Measurements from ENCODE around the gene CAMK1D. TPM values are rescaled to one million over a fixed set of nuclear protein-coding genes. Genes with fewer than 3 reads are reported as not detected.
A peak's percentile ranks its signal among the peaks of the same experiment; 100 is the strongest.

The CAMK1D gene
- total and polyA plus RNA-seq, 2 of the 8 experiments (the other 6 are each of a cell fraction or from before 2014, with no cell fraction given), result 3.5 to 10.6 TPM

DNA sequence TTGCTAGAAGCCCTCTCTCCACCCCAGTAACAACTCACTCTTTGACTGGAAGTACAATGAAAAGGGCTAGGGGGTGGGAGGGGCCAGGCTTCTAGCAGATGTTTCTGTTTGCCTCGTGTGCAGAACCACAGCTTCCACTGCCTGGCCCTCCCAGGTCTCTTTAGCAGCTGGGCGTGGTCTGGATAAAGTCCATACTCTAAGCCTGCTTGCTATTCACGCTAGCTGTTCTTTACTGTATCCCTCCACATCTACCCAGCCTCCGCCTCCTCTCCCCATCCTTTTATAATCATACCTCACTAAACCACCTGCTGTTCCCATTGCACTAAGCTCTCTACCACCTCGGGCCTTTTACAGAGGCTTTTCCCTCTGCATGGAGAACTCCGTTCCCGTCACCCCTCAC is 288.8 kb downstream of the CAMK1D start:
- Histone ChIP-seq H3K23ac (ENCODE audit: insufficient read length) (no peak overlapping the region), H2BK120ac (replicated peaks; ENCODE audit: low read depth, low read length) (no peak overlapping the region), H3K4me3 (ENCODE audit: extremely low read depth in 1 of 4, insufficient read depth in 2 of 4, low read depth in 3 of 4, low read length in 4 of 4) (no peak overlapping the region), H2BK20ac (ENCODE audit: low read length) (peak overlapping the region; percentile 10; the same call in 1 of the 2 replicates), H3K9ac (replicated peaks in 1 of 4; ENCODE audit: extremely low read depth in 1 of 4, low read depth in 3 of 4, low read length in 3 of 4) (no peak overlapping the region), H3K4me1 (replicated peaks in 1 of 4; ENCODE audit: control insufficient read depth in 3 of 4, insufficient read depth in 4 of 4, low read length in 3 of 4) (peaks cover 4 to 11% (median 7%) of the 10 kb centered on the region in 4 experiments; a peak in 6 of 7 replicates), H2AFZ (ENCODE audit: low read length) (no peak overlapping the region), H3K56ac (replicated peaks; ENCODE audit: insufficient read length, low read depth, low read length) (no peak overlapping the region), H3K27me3 (replicated peaks in 1 of 4; ENCODE audit: control insufficient read depth in 3 of 4, extremely low read depth in 1 of 4, insufficient read depth in 3 of 4, low read length in 3 of 4) (no peaks in the 10 kb centered on the region), H3K4me2 (ENCODE audit: insufficient read depth in 1 of 2, low read depth in 2 of 2, low read length in 2 of 2) (peak overlapping the region; percentile 6 to 39; a peak in 2 of 4 replicates), H3K9me3 (ENCODE audit: insufficient read depth in 2 of 2, low read depth in 1 of 2, low read length in 1 of 2) (no peaks in the 10 kb centered on the region), H3K27ac (ENCODE audit: low read depth, low read length) (no peak overlapping the region), H3K18ac (ENCODE audit: extremely low read depth, low read length) (no peak overlapping the region), H4K20me1 (replicated peaks in 1 of 2; ENCODE audit: control insufficient read depth in 1 of 2, insufficient read depth in 2 of 2, low read length in 2 of 2) (no peaks in the 10 kb centered on the region), H2BK12ac (ENCODE audit: low read depth, low read length) (peak overlapping the region; percentile 95), H2BK15ac (ENCODE audit: low read length) (no peak overlapping the region), H2AK5ac (ENCODE audit: low read depth, low read length) (peak overlapping the region; percentile 13; the same call in 1 of the 2 replicates), H3K79me2 (ENCODE audit: control insufficient read depth in 1 of 2, insufficient read depth in 2 of 2, low read length in 2 of 2) (no peaks in the 10 kb centered on the region), H3K36me3 (ENCODE audit: control insufficient read depth in 2 of 4, insufficient read depth in 4 of 4, low read length in 3 of 4) (no peaks in the 10 kb centered on the region), H4K8ac (ENCODE audit: extremely low read depth, insufficient read depth, low read length) (no peak overlapping the region; the same call in 1 of the 2 replicates), H2BK5ac (ENCODE audit: low read depth, low read length) (peak overlapping the region; percentile 75), H4K5ac (ENCODE audit: insufficient read length, low read depth, low read length) (no peak overlapping the region), H3K4ac (replicated peaks; ENCODE audit: insufficient read length, low read depth, low read length) (no peak overlapping the region), H3K79me1 (ENCODE audit: low read depth, low read length) (no peaks in the 10 kb centered on the region; the same call in 1 of the 2 replicates), H4K91ac (replicated peaks; ENCODE audit: insufficient read length, low read length) (peak overlapping the region; percentile 16), H3K23me2 (ENCODE audit: low read depth, low read length) (0 out of 2 replicates have a peak, but pooled peaks cover 3% of the 10 kb centered on the region), H3K14ac (ENCODE audit: insufficient read length) (no peak overlapping the region)
- no peak for TF ChIP-seq SIX5 (IDR thresholded peaks at IDR 0.05; ENCODE audit: low read depth, low read length)
- TF ChIP-seq EGR1 (IDR thresholded peaks at IDR 0.05; ENCODE audit: borderline replicate concordance, low read depth, low read length), result no peak
- TF ChIP-seq KDM5A (IDR thresholded peaks at IDR 0.05; ENCODE audit: low read length), result no peak
- CTCF ChIA-PET (ENCODE audit: partially characterized antibody), result interaction anchor here (0.6 to 4.0 kb wide), 3 partner anchors 18 to 437 kb away, joined by 3 to 24 read pairs (median 5); no protein-coding TSS in a partner anchor
- 74 to 100% methylated on average over 1 to 7 of the region's 7 CpGs for WGBS, 2 experiments (ENCODE audit: extremely low coverage in 1 of 2, insufficient coverage in 1 of 2, insufficient read length in 1 of 2, insufficient replicate concordance in 2 of 2, low coverage in 1 of 2, low lambda C conversion rate in 2 of 2, missing lambda C conversion rate in 1 of 2)
- POLR2A ChIA-PET (ENCODE audit: partially characterized antibody), result interaction anchor here (1.5 kb wide), 1 partner anchor 9 kb away, joined by 4 read pairs; no protein-coding TSS in a partner anchor
- FAIRE-seq (no peak), DNase-seq (ENCODE audit: low read depth in 1 of 2, low spot score in 2 of 2) (no peak)

Data from H1 (cell line).